ENCODE data around the gene SIPA1L3. TPM values are rescaled to one million over a fixed set of nuclear protein-coding genes. Genes with fewer than 3 reads are reported as not detected.

Gene SIPA1L3
- total RNA-seq, 1 experiment from 2014 or later: 36.0 TPM

DNA sequence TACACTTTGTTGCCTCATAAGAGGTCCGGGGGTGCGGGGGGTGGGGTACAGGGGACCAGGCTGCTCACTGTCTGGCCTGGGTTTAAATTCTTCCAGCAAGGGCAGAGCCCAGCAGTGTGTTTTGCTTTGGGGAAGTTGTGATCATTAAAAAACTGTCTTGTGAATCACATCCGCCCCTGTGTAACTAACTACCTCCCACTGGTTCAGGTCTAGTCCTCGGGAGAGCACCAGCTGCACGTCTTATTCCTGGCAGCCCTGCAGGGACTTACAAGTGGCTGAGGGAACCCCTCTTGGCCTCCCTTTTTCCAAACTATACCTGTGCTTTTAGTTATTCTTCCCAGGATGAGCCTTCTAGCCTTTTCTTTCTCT lies 127.5 kb downstream of the SIPA1L3 start:
- no peak for DNase-seq (ENCODE audit: unreplicated experiment)
- Mint-ChIP-seq H3K27ac (ENCODE audit: low read depth, unreplicated experiment) (no peak overlapping the region), H3K9me3 (ENCODE audit: unreplicated experiment) (no peaks in the 10 kb centered on the region), H3K36me3 (ENCODE audit: insufficient read depth, unreplicated experiment) (peaks cover 6% of the 10 kb centered on the region), H3K27me3 (ENCODE audit: insufficient read depth, unreplicated experiment) (no peaks in the 10 kb centered on the region), H3K4me3 (ENCODE audit: unreplicated experiment) (no peak overlapping the region), H3K4me1 (ENCODE audit: insufficient read depth, unreplicated experiment) (no peaks in the 10 kb centered on the region)
- intact Hi-C loops (cut with micrococcal nuclease): no loop called here
- TF ChIP-seq CTCF (IDR thresholded peaks at IDR 0.05; ENCODE audit: unreplicated experiment): no peak
- no TSS peak for BruUV-seq (replicated peaks)
- CTCF ChIA-PET: no interaction called here
- POLR2A ChIA-PET: no interaction called here

- Mint-ChIP-seq H3K36me3 (ENCODE audit: insufficient read depth, unreplicated experiment) (peaks cover 6% of the 10 kb centered on the region), H3K4me3 (ENCODE audit: unreplicated experiment) (no peak overlapping the region), H3K9me3 (ENCODE audit: unreplicated experiment) (no peaks in the 10 kb centered on the region), H3K27ac (ENCODE audit: low read depth, unreplicated experiment) (peak overlapping the region; percentile 8), H3K4me1 (ENCODE audit: insufficient read depth, unreplicated experiment) (no peaks in the 10 kb centered on the region), H3K27me3 (ENCODE audit: insufficient read depth, unreplicated experiment) (no peaks in the 10 kb centered on the region)
- POLR2A ChIA-PET: no interaction called here
- TF ChIP-seq CTCF (IDR thresholded peaks at IDR 0.05; ENCODE audit: unreplicated experiment): no peak
- DNase-seq (ENCODE audit: unreplicated experiment): no peak
- intact Hi-C loops (cut with micrococcal nuclease): no loop called here
- CTCF ChIA-PET: interaction anchor here (0.5 to 0.6 kb wide), 2 partner anchors 125 to 132 kb away, joined by 3 to 4 read pairs; no protein-coding TSS in a partner anchor
- no TSS peak for BruUV-seq (replicated peaks)
These were observed 128.8 kb downstream of the SIPA1L3 start for GRCh38 chr19:38035515-38036495.

DNA sequence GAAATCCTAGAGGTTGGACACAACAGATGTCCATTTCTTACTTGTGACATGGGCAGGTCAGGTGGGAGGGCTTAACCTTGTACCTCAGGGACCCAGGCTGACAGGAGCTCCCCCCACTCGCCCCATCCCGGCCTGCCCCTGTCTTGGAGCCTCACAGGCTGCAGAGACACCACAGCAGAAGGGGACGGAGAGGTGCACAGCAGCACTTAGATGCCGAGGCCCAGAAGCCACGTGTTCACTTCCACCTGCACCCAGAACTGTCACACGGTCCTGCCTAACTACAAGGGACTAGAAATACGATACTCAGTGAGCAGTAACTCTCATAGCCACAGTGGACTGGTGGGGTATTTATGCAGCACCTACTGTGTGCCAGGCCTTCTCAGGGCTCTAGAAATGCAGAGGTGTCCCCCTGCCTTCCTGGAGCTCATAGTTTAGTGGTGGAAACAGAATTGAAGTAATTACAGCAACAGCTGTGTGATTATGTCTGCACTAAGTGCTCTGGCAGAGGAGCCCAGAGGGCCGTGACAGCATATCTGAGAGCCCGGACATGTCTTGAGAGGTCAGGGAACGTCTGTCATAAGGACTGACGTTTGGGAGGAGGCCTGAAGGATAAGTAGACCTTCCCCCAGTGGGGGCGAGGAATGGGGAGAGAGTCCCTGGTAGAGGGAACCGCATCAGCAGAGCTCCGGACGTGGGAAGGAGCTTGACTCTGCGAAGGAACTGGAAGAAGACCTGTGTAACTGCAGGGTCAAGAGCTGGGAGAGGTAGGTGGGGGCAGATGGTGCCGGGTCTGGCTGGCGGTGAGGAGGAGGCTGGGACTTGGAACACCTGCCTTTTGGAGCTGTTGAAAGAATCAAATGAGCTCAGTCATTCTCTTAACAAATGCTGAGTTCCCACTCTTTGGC lies 130.0 kb downstream of the SIPA1L3 start:
- BruUV-seq (replicated peaks): no TSS peak
- Mint-ChIP-seq H3K4me1 (ENCODE audit: insufficient read depth, unreplicated experiment) (no peaks in the 10 kb centered on the region), H3K36me3 (ENCODE audit: insufficient read depth, unreplicated experiment) (peaks cover 6% of the 10 kb centered on the region), H3K4me3 (ENCODE audit: unreplicated experiment) (no peak overlapping the region), H3K27ac (ENCODE audit: low read depth, unreplicated experiment) (peak overlapping the region; percentile 46), H3K9me3 (ENCODE audit: unreplicated experiment) (no peaks in the 10 kb centered on the region), H3K27me3 (ENCODE audit: insufficient read depth, unreplicated experiment) (no peaks in the 10 kb centered on the region)
- no peak for DNase-seq (ENCODE audit: unreplicated experiment)
- POLR2A ChIA-PET: interaction anchor here (0.6 kb wide), 1 partner anchor 8 kb away, joined by 3 read pairs; no protein-coding TSS in a partner anchor
- intact Hi-C loops (cut with micrococcal nuclease): no loop called here
- no peak for TF ChIP-seq CTCF (IDR thresholded peaks at IDR 0.05; ENCODE audit: unreplicated experiment)
- CTCF ChIA-PET: interaction anchor here (0.6 to 1.3 kb wide), 2 partner anchors 117 to 134 kb away, joined by 5 read pairs; no protein-coding TSS in a partner anchor

GRCh38 chr19:38039966-38040365 lies 133.0 kb downstream of the SIPA1L3 start:
- no peak for TF ChIP-seq CTCF (IDR thresholded peaks at IDR 0.05; ENCODE audit: unreplicated experiment)
- no peak overlapping the region for H3K27ac Mint-ChIP-seq (ENCODE audit: low read depth, unreplicated experiment)
- H3K36me3 Mint-ChIP-seq (ENCODE audit: insufficient read depth, unreplicated experiment): peaks cover 6% of the 10 kb centered on the region
- no peaks in the 10 kb centered on the region for H3K4me1 Mint-ChIP-seq (ENCODE audit: insufficient read depth, unreplicated experiment)
- no TSS peak for BruUV-seq (replicated peaks)
- no peaks in the 10 kb centered on the region for H3K9me3 Mint-ChIP-seq (ENCODE audit: unreplicated experiment)
- DNase-seq (ENCODE audit: unreplicated experiment): peak; percentile 32
- intact Hi-C loops (cut with micrococcal nuclease): no loop called here
- H3K27me3 Mint-ChIP-seq (ENCODE audit: insufficient read depth, unreplicated experiment): no peaks in the 10 kb centered on the region
- no peak overlapping the region for H3K4me3 Mint-ChIP-seq (ENCODE audit: unreplicated experiment)
- POLR2A ChIA-PET: no interaction called here
- CTCF ChIA-PET: no interaction called here
